Loucy (cell line): ENCODE results near the gene BOC.

Experiments used
- H2AFZ ChIP-seq: fragments of 200-600 bp; sonication (generic); 2 replicates; pipeline ENCODE4 v1.6.0; 2016; ENCODE audit warnings: antibody characterized with exemption, mild to moderate bottlenecking, low read length, moderate library complexity
- H3F3A ChIP-seq: fragments of 200-600 bp; 2 replicates; pipeline ENCODE4 v1.6.0; 2016; ENCODE audit warnings: antibody characterized with exemption, low read depth, mild to moderate bottlenecking
- H3K27me3 ChIP-seq: fragments of 200-600 bp; sonication (generic); 2 replicates; pipeline ENCODE4 v1.6.1; 2014; ENCODE audit warnings: low read length, mild to moderate bottlenecking; ENCODE audit not compliant: insufficient read depth, poor library complexity, severe bottlenecking
- H3K36me3 ChIP-seq: fragments of 200-600 bp; sonication (generic); 2 replicates; pipeline ENCODE4 v1.6.1; 2016; ENCODE audit warnings: low read length; ENCODE audit not compliant: insufficient read depth
- H3K4me1 ChIP-seq: fragments of 200-600 bp; sonication (generic); 2 replicates; pipeline ENCODE4 v1.5.1; 2014; ENCODE audit warnings: low read length, mild to moderate bottlenecking; ENCODE audit not compliant: insufficient read depth, poor library complexity, severe bottlenecking
- H3K4me2 ChIP-seq: fragments of 200-600 bp; sonication (generic); 2 replicates; pipeline ENCODE4 v1.6.0; 2014; ENCODE audit warnings: antibody characterized with exemption, low read length, low read depth, mild to moderate bottlenecking; ENCODE audit not compliant: poor library complexity, severe bottlenecking
- H3K4me3 ChIP-seq: fragments of 200-600 bp; sonication (generic); 2 replicates; pipeline ENCODE4 v1.5.1; 2014; ENCODE audit warnings: low read length, mild to moderate bottlenecking, mixed read lengths; ENCODE audit not compliant: poor library complexity, severe bottlenecking
- H3K79me2 ChIP-seq: fragments of 200-600 bp; sonication (generic); 2 replicates; pipeline ENCODE4 v1.6.1; 2014; ENCODE audit warnings: low read length; ENCODE audit not compliant: insufficient read depth
- H3K9ac ChIP-seq: fragments of 200-600 bp; sonication (generic); 2 replicates; pipeline ENCODE4 v1.6.0; 2014; ENCODE audit warnings: mild to moderate bottlenecking, low read depth, low read length, moderate library complexity; ENCODE audit not compliant: poor library complexity, severe bottlenecking
- H3K9me2 ChIP-seq: fragments of 200-600 bp; sonication (generic); replicated peaks from 2 replicates; pipeline ENCODE4 v1.6.1; 2016; ENCODE audit warnings: low read depth, low read length, mixed read lengths
- H3K9me3 ChIP-seq: fragments of 200-600 bp; sonication (generic); 2 replicates; pipeline ENCODE4 v1.6.1; 2014; ENCODE audit warnings: mild to moderate bottlenecking, antibody characterized with exemption, low read length, low read depth; ENCODE audit not compliant: insufficient read depth
- H4K20me1 ChIP-seq: fragments of 200-600 bp; sonication (generic); 2 replicates; pipeline ENCODE4 v1.6.0; 2014; ENCODE audit warnings: antibody characterized with exemption, low read length, mild to moderate bottlenecking; ENCODE audit not compliant: insufficient read depth, poor library complexity, severe bottlenecking
- EZH2phosphoT487 ChIP-seq: fragments of 200-600 bp; IDR thresholded peaks from 2 replicates; pipeline ENCODE4 v1.6.1; 2018; ENCODE audit warnings: antibody characterized with exemption, mild to moderate bottlenecking, moderate library complexity, borderline replicate concordance
- TF ChIP-seq, protein P1 (sequence below): fragments of 200-600 bp; sonication (generic); conservative IDR thresholded peaks from 2 replicates; pipeline ENCODE4 v1.5.1; 2014; ENCODE audit warnings: mild to moderate bottlenecking, antibody characterized with exemption, low read length

The BOC gene

DNA sequence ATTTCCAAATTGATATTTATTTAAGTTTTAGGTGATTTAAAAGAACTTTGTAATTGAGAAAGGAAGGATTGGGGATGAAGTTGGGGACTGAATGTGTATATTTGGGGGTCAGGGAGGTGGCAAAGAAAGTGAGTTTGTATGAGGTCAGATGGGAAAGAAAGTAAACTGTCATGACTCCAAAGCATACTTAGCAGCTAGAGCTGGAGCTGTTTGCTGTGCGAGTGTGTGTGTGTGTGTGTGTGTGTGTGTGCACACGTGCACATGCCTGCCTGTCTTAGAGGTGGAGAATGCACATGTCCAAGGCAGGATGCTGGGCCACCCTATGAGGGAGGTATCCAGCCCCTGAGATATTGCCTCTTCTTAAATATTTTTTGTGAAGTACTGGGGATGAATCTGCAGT lies 21.0 kb downstream of the BOC start:
- TF ChIP-seq, protein P1, sequence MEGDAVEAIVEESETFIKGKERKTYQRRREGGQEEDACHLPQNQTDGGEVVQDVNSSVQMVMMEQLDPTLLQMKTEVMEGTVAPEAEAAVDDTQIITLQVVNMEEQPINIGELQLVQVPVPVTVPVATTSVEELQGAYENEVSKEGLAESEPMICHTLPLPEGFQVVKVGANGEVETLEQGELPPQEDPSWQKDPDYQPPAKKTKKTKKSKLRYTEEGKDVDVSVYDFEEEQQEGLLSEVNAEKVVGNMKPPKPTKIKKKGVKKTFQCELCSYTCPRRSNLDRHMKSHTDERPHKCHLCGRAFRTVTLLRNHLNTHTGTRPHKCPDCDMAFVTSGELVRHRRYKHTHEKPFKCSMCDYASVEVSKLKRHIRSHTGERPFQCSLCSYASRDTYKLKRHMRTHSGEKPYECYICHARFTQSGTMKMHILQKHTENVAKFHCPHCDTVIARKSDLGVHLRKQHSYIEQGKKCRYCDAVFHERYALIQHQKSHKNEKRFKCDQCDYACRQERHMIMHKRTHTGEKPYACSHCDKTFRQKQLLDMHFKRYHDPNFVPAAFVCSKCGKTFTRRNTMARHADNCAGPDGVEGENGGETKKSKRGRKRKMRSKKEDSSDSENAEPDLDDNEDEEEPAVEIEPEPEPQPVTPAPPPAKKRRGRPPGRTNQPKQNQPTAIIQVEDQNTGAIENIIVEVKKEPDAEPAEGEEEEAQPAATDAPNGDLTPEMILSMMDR, result no peak
- TF ChIP-seq EZH2phosphoT487, result no peak
- no peak overlapping the region for H2AFZ ChIP-seq
- no peaks in the 10 kb centered on the region for H3K9me2 ChIP-seq
- no peaks in the 10 kb centered on the region for H3K27me3 ChIP-seq
- no peak overlapping the region for H3K4me2 ChIP-seq
- H4K20me1 ChIP-seq, result no peaks in the 10 kb centered on the region
- H3K9me3 ChIP-seq, result no peaks in the 10 kb centered on the region
- no peaks in the 10 kb centered on the region for H3K79me2 ChIP-seq
- no peak overlapping the region for H3K9ac ChIP-seq
- H3F3A ChIP-seq, result no peaks in the 10 kb centered on the region
- H3K4me1 ChIP-seq, result no peaks in the 10 kb centered on the region
- no peaks in the 10 kb centered on the region for H3K36me3 ChIP-seq
- no peak overlapping the region for H3K4me3 ChIP-seq

DNA sequence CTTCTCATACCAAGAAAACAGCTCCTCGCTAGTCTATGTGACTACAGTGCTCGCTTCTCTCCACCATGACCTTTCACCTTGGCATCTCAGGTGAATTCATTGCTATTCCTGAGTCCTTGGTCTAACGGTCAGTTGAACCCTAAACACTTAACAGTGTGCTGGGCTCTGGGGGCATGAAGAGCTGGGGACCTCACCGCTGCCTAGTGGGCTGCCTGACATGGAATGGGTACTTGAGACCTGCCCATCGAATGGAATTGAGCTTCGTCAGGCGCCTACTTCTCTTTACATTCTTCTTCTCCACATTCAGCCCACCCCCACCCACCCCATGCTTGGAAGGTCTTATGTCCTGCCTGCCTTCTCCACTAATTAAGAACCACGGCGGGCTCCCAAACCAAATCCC lies 22.1 kb downstream of the BOC start:
- H3K4me2 ChIP-seq, result no peak overlapping the region
- no peak overlapping the region for H3K9ac ChIP-seq
- H4K20me1 ChIP-seq, result no peaks in the 10 kb centered on the region
- TF ChIP-seq, protein P1, result no peak
- no peak for TF ChIP-seq EZH2phosphoT487
- no peak overlapping the region for H2AFZ ChIP-seq
- no peaks in the 10 kb centered on the region for H3K4me1 ChIP-seq
- no peaks in the 10 kb centered on the region for H3K9me3 ChIP-seq
- no peaks in the 10 kb centered on the region for H3K79me2 ChIP-seq
- no peaks in the 10 kb centered on the region for H3K36me3 ChIP-seq
- no peaks in the 10 kb centered on the region for H3K27me3 ChIP-seq
- no peaks in the 10 kb centered on the region for H3F3A ChIP-seq
- no peaks in the 10 kb centered on the region for H3K9me2 ChIP-seq
- no peak overlapping the region for H3K4me3 ChIP-seq

DNA sequence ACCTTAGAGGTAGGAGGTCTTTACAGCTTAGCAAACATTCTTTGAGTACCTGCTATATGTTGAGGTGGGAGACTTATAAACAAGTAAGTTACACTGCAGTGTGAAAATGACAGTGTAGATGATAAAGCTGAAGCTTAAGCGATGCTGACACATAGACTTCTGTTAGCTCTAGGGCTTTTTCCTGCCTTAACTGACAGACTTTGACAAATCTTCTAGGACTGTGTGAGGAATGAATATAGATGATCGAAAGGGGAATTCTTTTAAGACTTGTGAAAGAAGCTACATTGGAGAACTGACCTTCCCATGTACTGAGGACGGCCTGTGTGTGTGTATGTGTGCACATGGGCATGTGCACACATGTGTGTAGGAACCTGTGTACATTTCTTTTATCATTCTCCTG lies 22.7 kb downstream of the BOC start:
- no peaks in the 10 kb centered on the region for H3K4me1 ChIP-seq

More for the DNA sequence above, 22.7 kb downstream of the BOC start:
- no peak overlapping the region for H3K4me3 ChIP-seq
- TF ChIP-seq EZH2phosphoT487, result no peak
- TF ChIP-seq, protein P1, result no peak
- H3K4me2 ChIP-seq, result no peak overlapping the region
- H3K27me3 ChIP-seq, result no peaks in the 10 kb centered on the region
- no peaks in the 10 kb centered on the region for H3F3A ChIP-seq
- H3K9me2 ChIP-seq, result no peaks in the 10 kb centered on the region
- H3K9me3 ChIP-seq, result no peaks in the 10 kb centered on the region
- no peaks in the 10 kb centered on the region for H4K20me1 ChIP-seq
- no peaks in the 10 kb centered on the region for H3K79me2 ChIP-seq
- H2AFZ ChIP-seq, result no peak overlapping the region
- H3K36me3 ChIP-seq, result no peaks in the 10 kb centered on the region
- no peak overlapping the region for H3K9ac ChIP-seq
